Type B pancreatic cell (in vitro differentiated cells): ENCODE measurements around the gene MT1H. TPM values are rescaled to one million over a fixed set of nuclear protein-coding genes. Genes with fewer than 3 reads are reported as not detected.

ENCODE experiments used
- DNase-seq: peaks from one replicate; pipeline ENCODE4 v3.0.0; 2021; ENCODE audit warnings: mixed read lengths; ENCODE audit not compliant: unreplicated experiment; ENCODE audit errors: extremely low spot score
- H3K27ac Mint-ChIP-seq: 2 replicates; pipeline ENCODE4 v1.8.0; 2021; ENCODE audit warnings: mild to moderate bottlenecking, mixed read lengths
- H3K27me3 Mint-ChIP-seq: 2 replicates; pipeline ENCODE4 v1.8.0; 2021; ENCODE audit warnings: mixed read lengths
- H3K36me3 Mint-ChIP-seq: 2 replicates; pipeline ENCODE4 v1.8.0; 2021; ENCODE audit warnings: mixed read lengths
- H3K4me1 Mint-ChIP-seq: one replicate; pipeline ENCODE4 v1.8.0; 2021; ENCODE audit warnings: mixed read lengths; ENCODE audit not compliant: unreplicated experiment
- H3K4me3 Mint-ChIP-seq: 2 replicates; pipeline ENCODE4 v1.8.0; 2021; ENCODE audit warnings: mild to moderate bottlenecking, mixed read lengths
- H3K9me3 Mint-ChIP-seq: 2 replicates; pipeline ENCODE4 v1.8.0; 2021; ENCODE audit warnings: mixed read lengths
- CTCF ChIP-seq: fragments of 200-600 bp; sonication (generic); conservative IDR thresholded peaks from 2 replicates; pipeline ENCODE4 v1.5.0; 2021; ENCODE audit warnings: antibody characterized with exemption, mild to moderate bottlenecking
- total RNA-seq: library from RNA; stranded (reverse); gene quantifications from 2 replicates; pipeline ENCODE4 v1.2.1, GENCODE V29; 2021; ENCODE audit warnings: low replicate concordance

The MT1H gene
- total RNA-seq, 1 donor from 2014 or later = 2.2 TPM

DNA sequence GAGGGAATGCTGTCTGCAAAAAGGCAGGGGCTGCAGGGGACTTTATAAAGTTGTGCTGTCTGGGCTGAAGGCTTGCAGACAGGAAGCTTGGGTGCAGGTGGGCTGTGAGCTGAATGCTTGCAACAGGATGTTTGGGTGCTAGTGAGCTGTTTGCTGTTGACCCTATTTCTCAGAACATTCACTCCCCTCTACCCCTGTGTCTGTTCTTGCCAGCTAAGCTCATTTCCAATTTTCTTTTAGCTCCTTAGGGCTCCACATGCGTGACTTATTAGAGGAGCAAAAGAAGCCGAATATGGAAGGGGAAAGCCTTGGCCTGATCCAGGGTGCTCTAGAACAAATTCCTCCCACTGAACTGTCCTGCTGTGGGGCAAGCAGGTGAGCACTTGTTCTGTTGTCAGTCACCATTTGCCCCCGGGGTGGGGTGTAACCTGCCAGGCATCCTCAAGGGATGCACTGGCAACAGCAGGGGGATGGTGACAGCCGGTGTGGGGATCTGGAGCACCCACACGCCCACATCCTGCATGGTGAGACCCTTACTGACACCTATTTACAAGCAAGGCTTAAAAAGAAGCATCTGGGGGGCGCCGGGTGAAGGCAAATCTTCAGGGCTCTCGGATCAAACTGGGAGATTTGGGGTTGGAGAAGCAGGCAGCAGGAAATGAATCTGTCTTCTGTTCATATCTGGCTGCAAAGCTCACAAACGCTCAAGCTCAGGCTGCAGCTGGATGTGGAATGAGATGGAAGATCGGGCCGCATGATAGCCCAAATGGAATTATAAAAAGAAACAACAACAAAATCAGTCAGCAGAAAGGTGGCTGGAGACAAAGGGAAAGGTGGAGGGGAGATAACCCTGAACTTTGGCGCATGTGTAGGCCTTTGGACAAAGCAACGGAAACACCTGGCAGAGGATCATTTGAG, 39.2 kb downstream of the MT1H start:
- no peaks in the 10 kb centered on the region for H3K36me3 Mint-ChIP-seq
- no peak for TF ChIP-seq CTCF
- peaks cover 19% of the 10 kb centered on the region for H3K27me3 Mint-ChIP-seq
- no peak overlapping the region for H3K4me3 Mint-ChIP-seq
- no peaks in the 10 kb centered on the region for H3K4me1 Mint-ChIP-seq
- DNase-seq = no peak
- H3K27ac Mint-ChIP-seq = no peak overlapping the region
- no peaks in the 10 kb centered on the region for H3K9me3 Mint-ChIP-seq

- H3K27me3 Mint-ChIP-seq = peaks cover 19% of the 10 kb centered on the region
- no peak for DNase-seq
- no peaks in the 10 kb centered on the region for H3K36me3 Mint-ChIP-seq
- no peaks in the 10 kb centered on the region for H3K9me3 Mint-ChIP-seq
- H3K27ac Mint-ChIP-seq = no peak overlapping the region
- no peaks in the 10 kb centered on the region for H3K4me1 Mint-ChIP-seq
- H3K4me3 Mint-ChIP-seq = no peak overlapping the region
- TF ChIP-seq CTCF = no peak
These were observed 39.9 kb downstream of the MT1H start for GRCh38 chr16:56709443-56710040.

DNA sequence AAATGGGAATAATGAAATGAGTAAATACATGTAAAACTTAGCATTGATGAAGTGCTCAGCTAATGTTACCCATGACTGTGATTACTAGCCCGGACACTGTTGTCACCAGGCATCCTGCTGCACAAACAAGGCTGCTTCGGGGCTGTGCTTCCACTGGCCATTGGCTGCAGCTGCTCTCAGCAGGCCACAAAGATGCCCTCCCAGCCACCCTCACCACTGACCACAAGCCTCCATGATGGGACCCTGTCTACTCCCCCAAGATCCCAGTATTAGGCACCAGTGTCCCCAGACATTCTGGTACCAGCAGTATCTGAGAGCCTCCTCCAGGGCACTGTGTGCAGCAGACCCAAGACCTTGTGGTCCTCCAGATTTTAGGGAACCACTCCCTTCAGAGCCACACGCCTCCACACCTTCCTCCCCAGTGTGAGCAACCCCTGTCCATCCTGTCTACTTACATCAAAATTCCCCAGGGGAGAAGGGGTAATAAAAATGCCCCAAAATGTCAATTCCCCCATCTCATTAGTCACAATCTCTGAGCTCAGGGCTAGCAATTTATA, 40.6 kb downstream of the MT1H start:
- Mint-ChIP-seq H3K4me3 (no peak overlapping the region), H3K27ac (no peak overlapping the region), H3K4me1 (no peaks in the 10 kb centered on the region), H3K36me3 (no peaks in the 10 kb centered on the region), H3K9me3 (no peaks in the 10 kb centered on the region), H3K27me3 (peaks cover 16% of the 10 kb centered on the region)
- no peak for DNase-seq
- TF ChIP-seq CTCF = no peak

DNA sequence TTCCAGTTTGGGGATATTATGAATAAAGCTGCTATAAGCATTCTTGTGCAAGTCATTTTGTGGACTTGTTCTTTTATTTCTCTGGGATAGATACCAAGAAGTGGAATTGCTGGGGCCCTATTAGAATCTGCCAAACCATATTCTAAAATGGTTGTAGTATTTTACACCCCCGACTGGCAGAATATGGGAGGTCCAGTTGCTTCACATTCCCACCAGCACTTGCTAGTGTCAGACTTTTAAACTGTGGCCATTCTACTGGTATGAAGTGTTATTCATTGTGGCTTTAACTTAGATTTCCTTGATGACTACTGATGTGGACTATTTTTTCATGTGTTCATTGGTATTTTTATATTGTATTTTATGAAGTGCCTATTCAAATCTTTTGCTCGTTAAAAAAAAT, 42.2 kb downstream of the MT1H start:
- no peaks in the 10 kb centered on the region for H3K9me3 Mint-ChIP-seq
- H3K27ac Mint-ChIP-seq = no peak overlapping the region
- H3K4me1 Mint-ChIP-seq = no peaks in the 10 kb centered on the region
- H3K4me3 Mint-ChIP-seq = no peak overlapping the region
- no peak for TF ChIP-seq CTCF
- no peak for DNase-seq
- no peaks in the 10 kb centered on the region for H3K36me3 Mint-ChIP-seq
- peaks cover 16% of the 10 kb centered on the region for H3K27me3 Mint-ChIP-seq

- no peak for TF ChIP-seq CTCF
- no peaks in the 10 kb centered on the region for H3K36me3 Mint-ChIP-seq
- DNase-seq = no peak
- no peak overlapping the region for H3K4me3 Mint-ChIP-seq
- H3K9me3 Mint-ChIP-seq = no peaks in the 10 kb centered on the region
- no peak overlapping the region for H3K27ac Mint-ChIP-seq
- H3K4me1 Mint-ChIP-seq = no peaks in the 10 kb centered on the region
- H3K27me3 Mint-ChIP-seq = peaks cover 10% of the 10 kb centered on the region
These were observed 44.2 kb downstream of the MT1H start for GRCh38 chr16:56713794-56714193.
